Activated CD4-positive, CD25-positive, alpha-beta regulatory T cell treated with anti-CD3 and anti-CD28 coated beads, Interleukin-2, amount 50 U/mL, for 16 hours (primary cell): ENCODE results near the gene RERE.

Source experiments
- DNase-seq: peaks from one replicate; pipeline ENCODE4 v3.0.0-alpha.2; 2020; ENCODE audit warnings: low read depth, low spot score

Gene RERE

GRCh38 chr1:8667869-8668594, 149.4 kb downstream of the RERE start:
- DNase-seq, result no peak

DNA sequence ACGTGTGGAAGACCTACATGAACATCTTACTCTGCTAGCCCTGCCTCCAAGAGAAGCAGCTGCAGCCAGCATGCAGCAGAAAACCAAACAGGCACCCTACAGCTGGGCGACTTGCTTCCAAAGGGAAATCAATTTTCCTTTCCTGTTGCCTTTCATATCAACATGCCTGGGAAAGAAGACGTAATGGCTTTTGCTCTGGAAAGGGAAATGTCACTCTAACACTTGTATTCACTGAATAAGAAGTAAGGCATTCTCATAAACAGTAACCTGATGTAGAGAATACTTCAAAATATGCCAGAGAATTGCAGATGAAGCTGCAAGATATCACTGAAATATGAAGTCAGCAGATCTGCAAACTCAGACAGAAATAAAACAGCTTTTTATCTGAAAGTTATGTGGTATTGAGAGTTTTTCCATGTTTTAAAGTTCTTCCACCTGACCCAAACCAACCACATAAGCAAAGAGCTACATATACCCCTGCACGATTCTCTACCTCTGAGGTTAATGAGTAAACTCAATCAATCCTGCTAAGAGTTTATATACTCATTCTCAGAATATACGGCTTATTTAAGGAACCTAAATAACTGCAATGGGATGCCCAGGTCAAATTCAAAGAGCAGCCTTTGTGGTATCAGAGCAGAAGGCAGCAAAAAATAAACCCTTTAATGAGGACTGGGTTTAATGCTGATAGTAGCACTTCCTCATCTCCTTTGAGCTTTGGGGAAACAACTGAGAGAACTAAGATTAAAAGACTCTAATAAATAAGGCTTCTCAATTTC, 150.9 kb downstream of the RERE start:
- DNase-seq, result no peak

DNA sequence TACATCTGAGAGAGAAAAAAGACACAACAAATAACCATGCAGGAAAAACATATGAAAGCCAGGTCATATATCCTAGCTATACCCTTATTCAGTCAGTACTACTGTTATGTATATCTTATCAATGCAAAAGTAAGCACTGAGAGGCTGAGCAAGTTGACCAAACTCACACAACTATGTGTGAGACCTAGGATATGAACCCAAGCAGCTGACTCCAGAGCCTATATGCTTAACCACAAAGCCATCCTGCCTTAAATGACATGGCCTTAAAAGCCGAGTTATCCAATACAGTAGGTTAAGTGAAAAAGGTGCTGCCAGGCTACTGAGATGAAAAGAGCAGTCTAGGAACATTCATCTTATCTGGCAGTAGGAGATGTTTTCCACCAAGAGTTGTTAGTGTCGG, 151.6 kb downstream of the RERE start:
- no peak for DNase-seq

- no peak for DNase-seq
These were observed 152.6 kb downstream of the RERE start for GRCh38 chr1:8664887-8665286.

DNA sequence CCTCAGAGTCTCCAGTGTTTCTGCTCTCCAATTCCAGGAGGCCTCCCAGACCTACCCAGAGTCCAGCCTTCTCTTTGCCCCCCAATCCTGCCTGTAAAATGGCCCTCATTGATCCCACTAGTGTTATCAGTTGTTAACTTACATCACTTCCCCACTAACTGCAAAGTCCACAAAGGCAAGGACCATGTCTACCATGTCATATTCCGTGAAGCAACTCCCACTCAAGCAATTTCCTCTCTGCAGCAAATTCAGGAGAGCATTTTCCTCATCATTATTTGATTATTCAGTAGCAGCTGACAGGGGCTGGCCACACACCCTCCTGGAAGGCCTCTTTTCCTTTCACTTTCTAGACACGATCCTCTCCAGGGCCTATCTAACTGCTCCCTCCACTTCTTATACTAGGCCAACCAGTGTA, 153.5 kb downstream of the RERE start:
- DNase-seq, result no peak

DNA sequence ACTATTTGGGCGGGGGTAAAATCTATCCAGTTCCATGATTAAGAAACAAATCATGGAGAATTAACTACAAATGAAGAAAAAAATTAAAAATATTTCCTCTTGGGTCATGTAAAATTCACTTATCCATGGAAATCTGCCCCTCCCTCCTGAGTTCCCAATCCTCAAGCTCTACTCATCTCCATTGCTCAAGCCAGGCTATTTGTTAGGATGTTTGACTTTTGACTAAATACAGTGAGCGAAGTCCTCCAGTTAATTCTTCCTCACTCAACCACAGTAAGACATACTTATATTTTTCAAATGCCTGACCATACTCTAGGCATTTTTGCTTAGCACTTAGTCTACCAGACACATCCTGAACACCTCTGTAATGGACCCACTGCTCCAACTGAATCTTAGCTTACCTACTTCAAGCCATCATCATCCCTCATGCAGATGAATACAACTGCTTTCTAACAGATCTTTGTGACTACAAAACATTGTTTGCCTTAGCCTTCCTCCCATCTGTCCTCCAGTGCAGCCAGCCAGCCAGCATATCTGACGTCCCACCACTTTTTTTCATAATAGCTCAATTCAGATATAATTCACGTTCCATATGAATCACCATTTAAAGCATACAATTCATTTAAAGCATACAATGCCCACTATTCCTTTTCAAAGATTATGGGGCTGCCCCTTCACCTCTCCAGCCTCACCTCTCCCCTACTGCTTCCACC, 154.2 kb downstream of the RERE start:
- DNase-seq, result no peak

DNA sequence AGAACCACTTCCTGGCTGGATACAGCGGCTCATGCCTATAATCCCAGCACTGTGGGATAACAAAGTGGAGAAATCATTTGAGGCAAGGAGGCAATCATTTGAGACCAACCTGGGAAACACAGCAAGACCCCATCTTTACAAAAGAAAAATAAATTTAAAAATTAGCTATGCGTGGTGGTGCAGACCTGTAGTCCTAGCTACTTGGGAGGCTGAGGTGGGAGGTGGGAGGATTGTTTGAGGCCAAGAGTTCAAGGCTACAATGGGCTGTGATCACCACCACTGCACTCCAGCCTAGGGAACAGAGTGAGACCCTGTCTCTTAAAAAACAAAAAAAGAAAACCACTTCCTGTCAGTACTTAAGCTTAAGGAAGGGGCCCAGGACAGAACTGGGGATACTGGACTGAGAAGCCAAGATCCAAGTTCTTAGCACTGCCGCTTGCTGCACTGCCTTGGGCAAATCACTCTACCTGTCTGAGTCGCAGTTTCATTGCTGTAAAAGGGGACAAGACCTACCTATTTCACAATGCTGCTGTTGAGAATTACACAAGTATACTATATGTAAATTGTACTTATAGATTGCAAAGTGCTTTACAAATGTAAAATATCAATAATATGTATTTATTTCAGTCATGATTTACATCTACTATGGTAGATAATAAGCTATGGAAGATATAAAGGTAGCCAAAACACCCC, 154.9 kb downstream of the RERE start:
- DNase-seq, result no peak

DNA sequence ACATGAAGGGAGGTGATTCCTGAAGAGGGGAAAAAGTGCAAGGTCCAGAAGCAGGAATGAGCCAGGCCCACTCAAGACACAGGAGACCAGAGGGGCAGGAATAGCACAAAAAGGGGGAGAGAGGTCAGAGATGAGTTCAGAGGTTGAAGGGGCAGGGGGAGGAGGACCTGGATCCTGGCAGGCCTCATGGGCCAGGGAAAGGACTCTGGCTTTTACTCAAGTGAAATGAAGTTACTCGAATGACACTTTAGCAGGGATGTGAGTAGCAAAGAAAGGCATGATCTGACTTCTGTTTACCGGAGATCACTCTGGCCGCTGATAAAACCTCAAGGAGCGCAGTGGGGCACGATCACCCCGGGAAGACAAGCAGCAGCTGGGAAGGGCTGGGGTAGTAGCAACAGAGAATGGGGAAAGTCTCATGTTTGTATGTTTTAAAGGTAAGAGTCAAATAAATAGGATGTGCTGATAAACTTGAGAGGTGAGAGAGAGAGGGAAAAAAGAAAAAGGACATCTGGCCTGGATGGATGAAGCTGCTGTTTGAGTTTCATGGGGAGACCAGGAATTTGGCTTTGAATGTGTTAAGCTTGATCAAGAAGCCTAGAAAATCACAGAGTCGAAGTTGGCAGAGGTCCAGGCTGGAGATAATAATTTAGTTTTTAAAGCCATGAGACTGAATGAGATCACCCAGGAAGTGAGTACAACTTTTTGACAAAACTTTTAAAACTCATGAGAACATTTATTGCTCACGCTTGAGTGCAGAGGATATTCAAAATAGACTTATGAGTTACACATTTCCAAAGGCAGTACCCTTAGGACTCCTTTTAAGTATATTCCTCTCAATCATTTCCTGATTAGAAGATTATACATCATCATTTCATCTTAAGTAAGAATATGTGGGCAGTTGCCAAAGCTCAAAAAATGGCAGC, 156.0 kb downstream of the RERE start:
- no peak for DNase-seq

- no peak for DNase-seq
These were observed 157.0 kb downstream of the RERE start for GRCh38 chr1:8660411-8660828.

- DNase-seq, result no peak
These were observed 157.8 kb downstream of the RERE start for GRCh38 chr1:8659593-8659992.

GRCh38 chr1:8653878-8654277, 163.6 kb downstream of the RERE start:
- no peak for DNase-seq

GRCh38 chr1:8652467-8653046, 164.9 kb downstream of the RERE start:
- no peak for DNase-seq

GRCh38 chr1:8651962-8652361, 165.5 kb downstream of the RERE start:
- DNase-seq, result no peak

DNA sequence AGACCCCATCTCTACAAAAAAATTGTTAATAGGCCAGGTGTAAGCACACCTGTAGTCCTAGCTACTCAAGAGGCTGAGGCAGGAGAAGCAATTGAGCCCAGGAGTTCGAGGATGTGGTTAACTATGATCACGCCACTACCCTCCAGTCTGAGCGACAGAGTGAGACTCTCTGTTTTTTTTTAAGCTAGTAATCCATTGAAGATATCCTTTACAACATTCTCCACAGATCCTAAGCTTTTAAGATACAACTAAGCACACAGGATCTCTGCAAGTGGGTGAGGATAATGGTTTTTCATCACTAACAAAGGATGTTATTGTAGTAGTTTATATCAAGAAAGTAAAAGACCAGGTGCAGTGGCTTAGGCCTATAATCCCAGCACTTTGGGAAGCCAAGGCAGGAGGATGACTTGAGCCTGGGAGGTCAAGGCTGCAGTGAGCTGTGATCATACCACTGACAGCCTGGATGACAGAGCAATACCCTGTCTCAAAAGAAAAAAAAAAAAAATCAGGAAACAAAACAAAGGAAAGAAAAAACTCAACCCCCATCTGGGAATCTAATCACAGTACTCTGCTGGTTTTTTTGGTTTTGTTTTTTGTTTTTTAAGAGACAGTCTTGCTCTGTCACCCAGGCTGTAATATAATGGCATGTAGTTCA, 166.1 kb downstream of the RERE start:
- DNase-seq, result no peak

DNA sequence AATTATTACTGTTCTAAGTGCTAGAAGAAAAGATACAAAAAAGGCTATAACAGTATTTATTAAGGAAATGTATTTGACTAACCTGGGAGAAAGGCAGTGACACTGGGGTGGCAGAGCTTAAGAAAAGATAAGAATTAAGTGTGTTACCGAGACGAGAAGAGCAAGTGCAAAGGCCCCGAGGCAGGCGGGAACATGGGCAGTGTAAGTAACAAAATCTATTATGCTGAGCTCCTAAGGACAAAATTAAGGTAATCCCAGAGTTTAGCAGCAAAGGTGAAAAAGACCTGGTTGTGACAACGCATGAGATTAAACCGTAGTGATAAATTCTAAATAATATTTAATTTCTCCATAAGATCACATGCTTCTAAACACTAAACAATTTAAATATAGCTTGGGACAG, 167.6 kb downstream of the RERE start:
- no peak for DNase-seq

- DNase-seq, result no peak
These were observed 168.4 kb downstream of the RERE start for GRCh38 chr1:8649027-8649426.

GRCh38 chr1:8646996-8647395, 170.4 kb downstream of the RERE start:
- no peak for DNase-seq

DNA sequence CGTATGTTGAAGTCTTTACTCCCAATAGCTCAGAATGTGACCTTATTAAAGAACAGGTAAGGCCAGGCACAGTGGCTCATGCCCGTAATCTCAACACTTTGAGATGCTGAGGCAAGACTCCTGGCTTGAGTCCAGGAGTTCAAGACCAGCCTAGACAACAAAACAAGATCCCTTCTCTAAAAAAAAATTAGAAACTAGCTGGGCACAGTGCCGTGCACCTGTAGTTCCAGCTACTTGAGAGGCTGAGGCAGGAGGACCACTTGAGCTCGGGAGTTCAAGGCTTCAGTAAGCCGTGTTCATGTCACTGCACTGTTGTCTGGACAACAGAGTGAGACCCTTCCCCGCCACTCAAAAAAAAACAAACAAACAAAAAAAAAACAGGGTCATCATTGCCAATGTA, 171.3 kb downstream of the RERE start:
- no peak for DNase-seq

GRCh38 chr1:8643542-8644536, 173.6 kb downstream of the RERE start:
- no peak for DNase-seq
